HG03175 (cell line): Measurements from ENCODE around the gene PITPNB.

ENCODE experiments used
- ATAC-seq: cut with Tn5 transposase; IDR thresholded peaks from one replicate; pipeline ENCODE4 v1.9.1; 2021; ENCODE audit warnings: mild to moderate bottlenecking, moderate library complexity; ENCODE audit not compliant: unreplicated experiment

PITPNB gene

GRCh38 chr22:27834364-27835185 is 84.5 kb downstream of the PITPNB start:
- ATAC-seq = no peak

- ATAC-seq = no peak
Observed at GRCh38 chr22:27833803-27834202, 85.3 kb downstream of the PITPNB start.

- no peak for ATAC-seq
Observed at GRCh38 chr22:27832606-27833005, 86.5 kb downstream of the PITPNB start.

DNA sequence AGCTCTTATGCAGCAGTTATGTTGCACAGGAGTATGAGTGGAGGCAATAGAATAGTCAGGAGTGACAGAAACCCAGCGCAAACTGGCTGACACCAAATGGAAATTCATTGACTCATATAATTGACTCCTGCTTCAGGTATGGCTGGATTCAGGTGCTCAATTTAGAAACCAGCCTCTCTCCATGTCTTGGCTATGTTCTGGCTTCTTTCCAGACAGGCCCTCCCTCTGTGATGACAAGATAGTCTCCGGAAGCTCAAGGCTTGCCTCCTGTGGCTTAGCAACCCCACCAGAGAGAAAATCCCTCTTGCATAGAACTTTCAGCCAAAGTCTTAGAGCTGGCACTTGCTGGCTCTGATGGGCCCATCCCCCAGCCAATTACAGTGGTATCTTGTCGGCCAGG is 89.4 kb downstream of the PITPNB start:
- no peak for ATAC-seq

GRCh38 chr22:27827604-27828587 is 91.2 kb downstream of the PITPNB start:
- ATAC-seq = no peak

- ATAC-seq = no peak
Observed at GRCh38 chr22:27825174-27825573, 93.9 kb downstream of the PITPNB start.

- ATAC-seq = no peak
Observed at GRCh38 chr22:27823221-27823620, 95.8 kb downstream of the PITPNB start.

GRCh38 chr22:27820896-27821866 is 97.9 kb downstream of the PITPNB start:
- ATAC-seq = no peak

GRCh38 chr22:27816552-27816951 is 102.5 kb downstream of the PITPNB start:
- ATAC-seq = no peak

- no peak for ATAC-seq
Observed at GRCh38 chr22:27815826-27816530, 103.1 kb downstream of the PITPNB start.

DNA sequence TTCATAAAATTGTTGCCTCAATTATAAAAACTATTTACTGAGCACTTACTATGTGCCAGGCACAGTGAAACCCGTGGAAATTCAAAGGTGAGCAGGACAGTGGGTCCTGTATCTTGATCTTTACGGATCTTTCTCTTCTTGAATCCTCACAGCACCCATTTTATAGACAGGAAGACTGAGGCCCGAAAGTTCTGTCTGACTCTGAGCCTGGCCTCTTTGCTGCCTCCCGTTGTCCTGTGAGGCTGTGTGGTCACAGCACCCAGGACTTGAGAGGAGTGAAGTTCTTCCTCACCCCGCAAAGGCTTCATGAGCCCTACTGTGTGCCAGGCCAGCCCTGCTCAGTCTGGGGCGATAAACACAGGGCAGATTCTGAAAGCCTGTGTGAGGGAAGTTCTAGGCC is 104.1 kb downstream of the PITPNB start:
- no peak for ATAC-seq

DNA sequence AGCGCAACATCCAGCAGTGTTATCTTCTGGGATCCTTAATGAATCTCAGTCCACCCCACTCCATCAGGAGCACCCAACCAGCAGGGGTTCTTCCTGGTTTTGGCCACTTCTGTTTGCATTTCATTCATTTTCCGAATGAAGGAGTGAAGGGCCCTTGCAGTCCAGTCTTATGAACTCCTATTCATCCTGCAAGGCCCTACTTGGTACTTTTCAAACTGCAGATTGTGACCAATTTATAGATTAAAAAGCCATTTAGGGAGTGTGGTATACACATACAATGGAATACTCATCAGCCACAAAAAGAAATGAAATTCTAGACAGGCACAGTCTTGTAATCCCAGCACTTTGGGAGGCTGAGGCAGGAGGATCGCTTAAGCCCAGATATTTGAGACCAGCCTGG is 107.3 kb downstream of the PITPNB start:
- ATAC-seq = no peak

DNA sequence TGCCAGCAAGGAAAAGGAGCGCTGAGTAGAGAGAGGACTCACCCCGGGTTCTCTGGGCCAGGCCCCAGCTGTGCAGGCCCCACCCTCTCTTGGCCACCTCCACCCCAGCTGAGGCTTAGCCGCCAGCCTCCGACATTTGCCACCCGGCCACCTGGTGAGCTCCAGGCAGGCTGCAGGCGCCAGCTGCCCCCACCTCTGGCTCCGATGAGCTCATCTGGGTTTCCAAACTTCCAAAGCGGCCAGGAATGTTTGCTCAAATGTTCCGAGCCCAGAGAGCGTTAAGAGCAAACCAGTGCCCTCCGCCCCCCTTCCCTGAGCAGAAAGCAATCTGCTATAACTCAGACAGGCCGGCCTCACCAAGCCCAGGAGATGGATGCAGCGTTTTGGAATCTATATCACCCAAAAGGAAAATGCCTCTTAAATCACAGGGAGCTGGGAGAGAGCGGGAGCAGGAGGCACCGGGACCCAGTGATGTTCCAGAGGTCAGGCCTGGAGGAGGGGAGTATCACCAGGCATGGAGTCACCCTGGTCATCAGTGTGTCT is 108.4 kb downstream of the PITPNB start:
- ATAC-seq = no peak

GRCh38 chr22:27809700-27810608 is 109.1 kb downstream of the PITPNB start:
- no peak for ATAC-seq

GRCh38 chr22:27809226-27809603 is 109.8 kb downstream of the PITPNB start:
- ATAC-seq = no peak

DNA sequence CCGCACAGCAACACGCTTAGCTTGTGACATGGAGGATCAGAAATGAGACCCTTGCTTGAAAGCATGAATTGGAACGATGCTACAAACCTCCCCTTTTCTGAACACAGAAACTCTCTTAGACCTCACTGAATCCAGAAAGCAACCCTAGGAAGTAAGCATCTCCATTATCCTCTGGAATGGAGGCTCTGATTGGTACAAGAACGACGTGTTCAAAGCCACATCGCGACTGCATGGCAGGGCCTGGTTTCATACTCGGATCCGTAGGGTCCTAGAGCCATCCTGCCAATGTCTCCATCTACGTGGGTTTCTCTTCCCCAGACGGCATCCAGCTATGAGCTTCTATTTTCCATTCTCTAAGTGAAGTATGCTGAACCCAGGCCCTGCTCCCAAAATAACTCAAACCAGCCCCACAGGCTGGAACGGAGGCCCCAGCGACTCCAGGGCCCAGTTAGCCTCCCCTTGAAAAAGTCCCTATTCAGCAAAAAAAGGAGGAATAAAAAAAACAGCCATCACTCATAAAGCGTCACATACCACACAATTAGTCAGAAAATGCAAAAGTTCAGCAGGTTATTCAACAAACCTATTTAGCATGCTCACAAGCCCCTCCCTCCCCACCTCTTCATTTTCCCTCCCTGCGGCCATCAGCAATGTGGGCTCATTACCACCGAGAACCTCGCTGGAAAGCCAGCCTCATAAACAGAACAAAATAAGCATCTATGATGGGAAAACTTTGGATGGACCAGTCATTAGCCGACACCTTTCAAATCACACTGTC is 110.4 kb downstream of the PITPNB start:
- no peak for ATAC-seq

DNA sequence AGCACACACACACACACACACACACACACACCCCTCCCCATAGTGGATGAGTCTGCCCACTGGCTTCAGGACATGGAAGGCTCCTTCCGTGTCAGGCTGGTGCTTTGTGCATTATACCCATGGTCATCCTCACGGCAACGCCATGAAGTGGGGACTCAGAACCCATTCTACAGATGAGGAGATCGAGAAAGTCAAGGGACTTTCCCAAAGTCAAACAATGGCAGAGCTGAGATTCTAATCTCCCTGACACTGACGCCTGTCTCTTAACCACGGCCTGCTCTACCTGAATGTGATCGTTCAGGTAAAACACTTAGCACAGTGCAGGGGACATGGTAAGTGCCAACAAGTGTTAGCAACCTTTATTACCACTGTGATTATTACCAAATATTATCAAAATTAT is 113.2 kb downstream of the PITPNB start:
- no peak for ATAC-seq
